CD4-positive, alpha-beta T cell (primary cell): Measurements from ENCODE around the gene CCDC195. TPM values are rescaled to one million over a fixed set of nuclear protein-coding genes. Genes with fewer than 3 reads are reported as not detected.

ENCODE experiments used
- ATAC-seq: fragments of 200-7000 bp; cut with Tn5 transposase; one replicate; pipeline ENCODE4 v1.10.0; 2022; ENCODE audit warnings: mild to moderate bottlenecking; ENCODE audit not compliant: poor library complexity
- CTCF ChIA-PET: fragments of 350-600 bp; sonication (Branson Sonifier 250); formaldehyde crosslinking; loops from one replicate; lab custom pipeline; 2021; ENCODE audit warnings: antibody characterized with exemption, inconsistent platforms; lab: Charles Lee
- POLR2A ChIA-PET: fragments of 350-600 bp; sonication (Branson Sonifier 250); formaldehyde crosslinking; loops from one replicate; lab custom pipeline; 2021; ENCODE audit warnings: antibody characterized with exemption, inconsistent platforms; lab: Charles Lee
- DNase-seq, 14 experiments: peaks; one replicate each; pipeline ENCODE4 v3.0.0-alpha.2; 2013 to 2020; ENCODE audit warnings: mixed read lengths in 2 of 14
- H3K27ac ChIP-seq, 2 donors: one replicate each; pipeline versions ENCODE4 v1.5.1 to v1.7.0; 2013; ENCODE audit warnings: low read length in 2 of 2, low read depth in 1 of 2, mild to moderate bottlenecking in 1 of 2
- H3K27me3 ChIP-seq, 2 experiments: 1 replicate in 1 of 2; 2 replicates in 1 of 2; pipeline versions ENCODE4 v1.6.1 to v1.7.0; 2013; ENCODE audit warnings: low read length in 2 of 2, control low read depth in 1 of 2, mild to moderate bottlenecking in 1 of 2, moderate library complexity in 1 of 2; ENCODE audit not compliant: insufficient read depth in 2 of 2, control insufficient read depth in 1 of 2
- H3K36me3 ChIP-seq: one replicate; pipeline ENCODE4 v1.6.1; 2013; ENCODE audit warnings: low read length, control low read depth; ENCODE audit not compliant: insufficient read depth
- H3K4me1 ChIP-seq: one replicate; pipeline ENCODE4 v1.6.1; 2013; ENCODE audit warnings: low read length, control low read depth; ENCODE audit not compliant: insufficient read depth
- H3K4me3 ChIP-seq: one replicate; pipeline ENCODE4 v1.5.1; 2013; ENCODE audit warnings: mild to moderate bottlenecking, low read length, moderate library complexity
- H3K9me3 ChIP-seq, 2 experiments: 1 replicate in 1 of 2; 2 replicates in 1 of 2; pipeline versions ENCODE4 v1.6.1 to v1.7.0; 2013; ENCODE audit warnings: low read length in 2 of 2, mild to moderate bottlenecking in 2 of 2, control low read depth in 1 of 2, moderate library complexity in 1 of 2; ENCODE audit not compliant: control insufficient read depth in 1 of 2, insufficient read depth in 1 of 2
- H3K27ac Mint-ChIP-seq: one replicate; pipeline ENCODE4 v1.8.0; 2020; ENCODE audit warnings: mixed read lengths
- H3K27me3 Mint-ChIP-seq: one replicate; pipeline ENCODE4 v1.8.0; 2021; ENCODE audit warnings: mixed read lengths
- H3K36me3 Mint-ChIP-seq: one replicate; pipeline ENCODE4 v1.8.0; 2021; ENCODE audit warnings: low read depth, mixed read lengths
- H3K4me1 Mint-ChIP-seq: one replicate; pipeline ENCODE4 v1.8.0; 2021; ENCODE audit warnings: low read depth, mixed read lengths
- H3K4me3 Mint-ChIP-seq: one replicate; pipeline ENCODE4 v1.8.0; 2020; ENCODE audit warnings: mild to moderate bottlenecking, mixed read lengths
- H3K9me3 Mint-ChIP-seq: one replicate; pipeline ENCODE4 v1.8.0; 2020; ENCODE audit warnings: mixed read lengths
- CTCF ChIP-seq: fragments of 200-600 bp; IDR thresholded peaks from one replicate; pipeline ENCODE4 v1.8.0; 2022; ENCODE audit warnings: antibody characterized with exemption, mild to moderate bottlenecking
- intact Hi-C, 2 experiments: fragments of 100-400 bp; cut with DNase I in 1 of 2; cut with micrococcal nuclease in 1 of 2; formaldehyde crosslinking; loops; one replicate each; pipeline versions ENCODE4 v1.15.1 to v1.9.0; 2023 to 2025; cut with DNase I, micrococcal nuclease
- total RNA-seq, 174 experiments: library from RNA in 2 of 174; stranded (reverse) in 2 of 174; gene quantifications; one replicate each; pipeline ENCODE4 v1.2.3 and lab custom pipeline; 2021 to 2026

CCDC195 gene
- total RNA-seq, 2 experiments from 2014 or later, result not detected

- Histone ChIP-seq H3K9me3 (peaks cover 0 to 13% of the 10 kb centered on the region in 2 experiments), H3K4me1 (no peaks in the 10 kb centered on the region), H3K4me3 (no peak overlapping the region), H3K27me3 (no peaks in the 10 kb centered on the region), H3K36me3 (no peaks in the 10 kb centered on the region), H3K27ac (no peak overlapping the region)
- Mint-ChIP-seq H3K9me3 (peaks cover 3% of the 10 kb centered on the region), H3K36me3 (no peaks in the 10 kb centered on the region), H3K27ac (no peak overlapping the region), H3K4me3 (no peak overlapping the region), H3K4me1 (no peaks in the 10 kb centered on the region), H3K27me3 (peaks cover 1% of the 10 kb centered on the region)
- TF ChIP-seq CTCF, result no peak
- DNase-seq (no peak), ATAC-seq (no peak)
- POLR2A ChIA-PET, result no interaction called here
- intact Hi-C loops, result loop anchor here (10.0 kb wide), 1 partner anchor 665 kb away; no protein-coding TSS in a partner anchor
- CTCF ChIA-PET, result no interaction called here
Observed at GRCh38 chr2:224659714-224660113, 56.5 kb downstream of the CCDC195 start.

- ATAC-seq, result no peak
- POLR2A ChIA-PET, result no interaction called here
- CTCF ChIA-PET, result no interaction called here
- no peak for DNase-seq
- H3K9me3 Mint-ChIP-seq, result peaks cover 3% of the 10 kb centered on the region
- no peak overlapping the region for H3K4me3 Mint-ChIP-seq
- H3K4me1 Mint-ChIP-seq, result no peaks in the 10 kb centered on the region
- H3K27me3 Mint-ChIP-seq, result peaks cover 4% of the 10 kb centered on the region
- Histone ChIP-seq H3K4me3 (no peak overlapping the region), H3K9me3 (peaks cover 0 to 13% of the 10 kb centered on the region in 2 experiments), H3K27ac (no peak overlapping the region), H3K4me1 (no peaks in the 10 kb centered on the region), H3K27me3 (no peaks in the 10 kb centered on the region), H3K36me3 (no peaks in the 10 kb centered on the region)
- TF ChIP-seq CTCF, result no peak
- no peaks in the 10 kb centered on the region for H3K36me3 Mint-ChIP-seq
- no peak overlapping the region for H3K27ac Mint-ChIP-seq
- intact Hi-C loops, result loop anchor here (10.0 kb wide), 1 partner anchor 664 kb away; no protein-coding TSS in a partner anchor
Observed at GRCh38 chr2:224658780-224659405, 57.3 kb downstream of the CCDC195 start.

GRCh38 chr2:224657349-224657748 is 58.8 kb downstream of the CCDC195 start:
- ATAC-seq, result no peak
- H3K27me3 Mint-ChIP-seq, result peaks cover 4% of the 10 kb centered on the region
- H3K36me3 Mint-ChIP-seq, result no peaks in the 10 kb centered on the region
- no peaks in the 10 kb centered on the region for H3K27me3 ChIP-seq
- no peak overlapping the region for H3K27ac ChIP-seq
- H3K4me3 Mint-ChIP-seq, result no peak overlapping the region
- no peak overlapping the region for H3K4me3 ChIP-seq
- intact Hi-C loops, result loop anchor here (10.0 kb wide), 1 partner anchor 663 kb away; no protein-coding TSS in a partner anchor
- DNase-seq, result no peak
- CTCF ChIA-PET, result no interaction called here
- no peak for TF ChIP-seq CTCF
- no peaks in the 10 kb centered on the region for H3K4me1 ChIP-seq
- no peaks in the 10 kb centered on the region for H3K36me3 ChIP-seq
- H3K4me1 Mint-ChIP-seq, result no peaks in the 10 kb centered on the region
- H3K9me3 ChIP-seq, result peaks cover 0 to 8% of the 10 kb centered on the region in 2 experiments
- no peaks in the 10 kb centered on the region for H3K9me3 Mint-ChIP-seq
- POLR2A ChIA-PET, result no interaction called here
- H3K27ac Mint-ChIP-seq, result no peak overlapping the region
